Activated naive CD8-positive, alpha-beta T cell treated with anti-CD3 and anti-CD28 coated beads for 36 hours (primary cell): ENCODE measurements around the gene MAST1. TPM values are rescaled to one million over a fixed set of nuclear protein-coding genes. Genes with fewer than 3 reads are reported as not detected.
"Not testable (repeated sequence)": the region's sequence is repeated elsewhere in the genome, so short reads cannot be mapped to it uniquely, and the experiment has no call there.

ENCODE experiments used
- DNase-seq: peaks from one replicate; pipeline ENCODE4 v3.0.0; 2021
- H3K27ac Mint-ChIP-seq: one replicate; pipeline ENCODE4 v1.8.0; 2022; ENCODE audit warnings: mild to moderate bottlenecking, moderate library complexity, mixed read lengths
- H3K27me3 Mint-ChIP-seq: one replicate; pipeline ENCODE4 v1.8.0; 2022; ENCODE audit warnings: mild to moderate bottlenecking, mixed read lengths
- H3K36me3 Mint-ChIP-seq: one replicate; pipeline ENCODE4 v1.8.0; 2021; ENCODE audit warnings: mild to moderate bottlenecking, mixed read lengths
- H3K4me1 Mint-ChIP-seq: one replicate; pipeline ENCODE4 v1.8.0; 2021; ENCODE audit warnings: mixed read lengths
- H3K4me3 Mint-ChIP-seq: one replicate; pipeline ENCODE4 v1.8.0; 2022; ENCODE audit warnings: mild to moderate bottlenecking, moderate library complexity, mixed read lengths
- H3K9me3 Mint-ChIP-seq: one replicate; pipeline ENCODE4 v1.8.0; 2022; ENCODE audit warnings: mixed read lengths
- total RNA-seq, 2 experiments: library from RNA; stranded (reverse); gene quantifications; one replicate each; pipeline ENCODE4 v1.2.3, GENCODE V29; 2021

The MAST1 gene
- total RNA-seq, 2 experiments from 2014 or later: 1.2 to 2.0 TPM

- DNase-seq: no peak
- no peaks in the 10 kb centered on the region for H3K9me3 Mint-ChIP-seq
- H3K27me3 Mint-ChIP-seq: peaks cover 83% of the 10 kb centered on the region
- peaks cover 20% of the 10 kb centered on the region for H3K4me1 Mint-ChIP-seq
- H3K27ac Mint-ChIP-seq: no peak overlapping the region
- no peaks in the 10 kb centered on the region for H3K36me3 Mint-ChIP-seq
- H3K4me3 Mint-ChIP-seq: no peak overlapping the region
Observed at GRCh38 chr19:12843328-12843727, 5.0 kb downstream of the MAST1 start.

- Mint-ChIP-seq H3K36me3 (no peaks in the 10 kb centered on the region), H3K27me3 (peaks cover 79% of the 10 kb centered on the region), H3K4me3 (no peak overlapping the region), H3K27ac (no peak overlapping the region), H3K9me3 (no peaks in the 10 kb centered on the region), H3K4me1 (peaks cover 18% of the 10 kb centered on the region)
- DNase-seq: no peak
Observed at GRCh38 chr19:12843999-12844732, 5.9 kb downstream of the MAST1 start.

DNA sequence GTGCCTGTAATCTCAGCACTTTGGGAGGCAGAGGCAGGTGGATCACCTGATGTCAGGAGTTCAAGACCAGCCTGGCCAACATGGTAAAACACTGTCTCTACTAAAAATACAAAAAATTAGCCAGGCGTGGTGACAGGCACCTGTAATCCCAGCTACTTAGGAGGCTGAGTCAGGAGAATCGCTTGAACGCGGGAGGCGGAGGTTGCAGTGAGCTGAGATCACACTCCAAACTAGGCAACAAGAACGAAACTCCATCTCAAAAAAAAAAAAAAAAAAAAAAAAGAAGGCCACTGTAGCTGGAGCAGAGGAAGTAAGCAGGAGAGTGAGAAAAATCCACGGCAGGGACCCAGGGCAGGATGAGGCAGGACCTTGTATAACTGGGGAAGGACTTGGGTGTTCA is 8.3 kb downstream of the MAST1 start:
- H3K27ac Mint-ChIP-seq, H3K9me3 Mint-ChIP-seq, H3K4me3 Mint-ChIP-seq, H3K4me1 Mint-ChIP-seq, H3K36me3 Mint-ChIP-seq, DNase-seq: not testable (repeated sequence)
- H3K27me3 Mint-ChIP-seq: peaks cover 54% of the 10 kb centered on the region

- no peak overlapping the region for H3K27ac Mint-ChIP-seq
- peak; percentile 90 for DNase-seq
Observed at GRCh38 chr19:12847159-12848139, 9.1 kb downstream of the MAST1 start.

GRCh38 chr19:12856653-12857052 is 18.3 kb downstream of the MAST1 start:
- Mint-ChIP-seq H3K27ac (no peak overlapping the region), H3K4me3 (no peak overlapping the region), H3K9me3 (no peaks in the 10 kb centered on the region), H3K4me1 (no peaks in the 10 kb centered on the region), H3K27me3 (no peaks in the 10 kb centered on the region), H3K36me3 (no peaks in the 10 kb centered on the region)
- DNase-seq: no peak

More at GRCh38 chr19:12847159-12848139, 9.1 kb downstream of the MAST1 start:
- Mint-ChIP-seq H3K9me3 (no peaks in the 10 kb centered on the region), H3K27me3 (peaks cover 48% of the 10 kb centered on the region), H3K4me1 (peaks cover 7% of the 10 kb centered on the region), H3K4me3 (peak overlapping the region; percentile 68), H3K36me3 (no peaks in the 10 kb centered on the region)

DNA sequence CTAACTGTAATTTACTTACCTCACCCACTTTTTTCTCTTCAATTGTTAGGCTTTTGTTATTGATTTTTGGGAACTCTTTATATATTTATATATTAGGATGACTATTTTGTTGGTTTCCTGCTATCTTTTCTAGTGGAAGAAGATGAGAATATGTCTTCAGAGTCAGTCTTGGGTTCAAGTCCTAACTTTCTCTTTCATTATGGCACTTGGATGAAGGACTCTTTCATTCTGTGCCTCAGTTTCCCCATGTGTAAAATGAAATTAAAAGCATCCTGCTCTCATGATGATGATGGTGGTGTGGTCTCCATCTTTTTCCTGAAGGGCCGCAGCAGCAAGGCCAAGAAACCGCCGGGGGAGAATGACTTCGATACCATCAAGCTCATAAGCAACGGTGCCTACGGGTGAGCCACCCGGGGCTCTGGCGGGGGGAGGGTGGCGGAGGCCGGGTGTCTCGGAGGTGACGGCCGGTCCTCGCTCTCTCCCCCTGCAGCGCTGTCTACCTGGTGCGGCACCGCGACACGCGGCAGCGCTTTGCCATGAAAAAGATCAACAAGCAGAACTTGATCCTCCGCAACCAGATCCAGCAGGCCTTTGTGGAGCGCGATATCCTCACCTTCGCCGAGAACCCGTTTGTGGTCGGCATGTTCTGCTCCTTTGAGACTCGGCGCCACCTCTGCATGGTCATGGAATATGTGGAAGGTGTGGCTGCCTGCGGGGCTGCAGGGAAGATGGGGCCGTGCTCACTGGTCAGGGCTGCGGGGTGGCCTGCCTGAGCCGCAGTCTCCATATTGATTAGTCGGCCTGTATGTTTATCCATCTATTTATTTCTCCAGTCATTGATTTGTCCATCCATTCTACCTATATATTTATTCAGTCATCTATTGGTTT is 20.0 kb downstream of the MAST1 start:
- Mint-ChIP-seq H3K9me3 (no peaks in the 10 kb centered on the region), H3K4me3 (no peak overlapping the region), H3K27ac (no peak overlapping the region), H3K36me3 (no peaks in the 10 kb centered on the region), H3K4me1 (no peaks in the 10 kb centered on the region), H3K27me3 (no peaks in the 10 kb centered on the region)
- DNase-seq: no peak

- H3K27ac Mint-ChIP-seq: no peak overlapping the region
- H3K27me3 Mint-ChIP-seq: no peaks in the 10 kb centered on the region
- H3K4me3 Mint-ChIP-seq: no peak overlapping the region
- DNase-seq: no peak
- H3K4me1 Mint-ChIP-seq: no peaks in the 10 kb centered on the region
- no peaks in the 10 kb centered on the region for H3K36me3 Mint-ChIP-seq
- no peaks in the 10 kb centered on the region for H3K9me3 Mint-ChIP-seq
Observed at GRCh38 chr19:12859546-12859945, 21.2 kb downstream of the MAST1 start.

DNA sequence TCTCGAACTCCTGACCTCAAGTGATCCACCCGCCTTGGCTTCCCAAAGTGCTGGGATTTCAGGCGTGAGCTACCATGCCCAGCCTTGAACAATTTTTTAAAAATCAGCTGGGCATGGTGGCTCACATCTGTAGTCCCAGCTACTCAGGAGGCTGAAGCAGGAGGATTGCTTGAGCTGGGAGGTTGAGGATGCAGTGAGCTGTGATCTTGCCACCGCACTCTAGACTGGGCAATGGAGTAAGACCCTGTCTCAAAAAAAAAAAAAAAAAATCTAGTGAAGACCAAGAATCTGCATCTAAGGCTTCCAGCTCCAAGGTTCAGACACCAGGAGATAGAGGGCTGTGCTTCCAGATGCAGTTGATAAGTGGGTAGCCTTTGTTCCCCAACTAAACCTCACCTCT is 25.8 kb downstream of the MAST1 start:
- Mint-ChIP-seq H3K4me1 (peaks cover 4% of the 10 kb centered on the region), H3K4me3 (no peak overlapping the region), H3K36me3 (no peaks in the 10 kb centered on the region), H3K27ac (no peak overlapping the region), H3K9me3 (no peaks in the 10 kb centered on the region), H3K27me3 (no peaks in the 10 kb centered on the region)
- no peak for DNase-seq

GRCh38 chr19:12864721-12865715 is 26.7 kb downstream of the MAST1 start:
- no peaks in the 10 kb centered on the region for H3K36me3 Mint-ChIP-seq
- DNase-seq: no peak
- peaks cover 4% of the 10 kb centered on the region for H3K4me1 Mint-ChIP-seq
- H3K9me3 Mint-ChIP-seq: no peaks in the 10 kb centered on the region
- H3K27me3 Mint-ChIP-seq: no peaks in the 10 kb centered on the region
- H3K27ac Mint-ChIP-seq: no peak overlapping the region
- no peak overlapping the region for H3K4me3 Mint-ChIP-seq

GRCh38 chr19:12865746-12866415 is 27.6 kb downstream of the MAST1 start:
- no peaks in the 10 kb centered on the region for H3K36me3 Mint-ChIP-seq
- no peaks in the 10 kb centered on the region for H3K27me3 Mint-ChIP-seq
- H3K9me3 Mint-ChIP-seq: no peaks in the 10 kb centered on the region
- peak overlapping the region; percentile 18 for H3K4me3 Mint-ChIP-seq
- no peak for DNase-seq
- H3K4me1 Mint-ChIP-seq: peaks cover 4% of the 10 kb centered on the region
- no peak overlapping the region for H3K27ac Mint-ChIP-seq

DNA sequence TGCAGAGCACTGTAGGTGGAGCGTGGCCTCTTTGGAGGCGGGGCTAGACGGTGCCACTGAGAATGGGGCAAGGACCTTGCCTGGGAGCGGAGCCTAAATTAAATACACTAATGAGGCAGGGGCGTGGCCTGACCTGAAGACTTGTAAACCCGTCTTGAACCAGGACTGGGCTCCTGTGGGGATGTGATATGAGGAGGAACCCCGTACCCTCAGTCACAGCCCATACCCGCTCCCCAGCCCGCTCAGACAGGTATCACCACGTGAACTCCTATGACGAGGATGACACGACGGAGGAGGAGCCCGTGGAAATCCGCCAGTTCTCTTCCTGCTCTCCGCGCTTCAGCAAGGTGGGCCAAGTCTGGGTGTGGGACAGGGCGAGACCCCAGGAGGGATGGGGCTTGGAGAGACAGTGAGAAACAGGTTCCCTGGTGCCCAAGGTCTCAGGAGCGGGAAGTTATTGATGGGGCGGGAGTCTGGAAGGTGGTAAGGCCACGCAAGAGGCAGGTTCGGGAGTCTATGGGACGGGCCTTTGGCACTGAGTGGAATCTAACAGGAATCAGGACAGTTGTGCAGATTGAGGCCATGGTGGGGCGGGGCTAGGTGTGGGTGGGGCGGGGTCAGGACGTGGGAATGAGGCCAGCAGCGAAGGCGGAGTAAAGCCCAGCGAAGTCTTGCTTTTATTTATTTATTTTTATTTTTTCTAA is 28.3 kb downstream of the MAST1 start:
- H3K27ac Mint-ChIP-seq: no peak overlapping the region
- no peak for DNase-seq
- H3K27me3 Mint-ChIP-seq: no peaks in the 10 kb centered on the region
- H3K9me3 Mint-ChIP-seq: no peaks in the 10 kb centered on the region
- peak overlapping the region; percentile 18 for H3K4me3 Mint-ChIP-seq
- peaks cover 4% of the 10 kb centered on the region for H3K4me1 Mint-ChIP-seq
- no peaks in the 10 kb centered on the region for H3K36me3 Mint-ChIP-seq

DNA sequence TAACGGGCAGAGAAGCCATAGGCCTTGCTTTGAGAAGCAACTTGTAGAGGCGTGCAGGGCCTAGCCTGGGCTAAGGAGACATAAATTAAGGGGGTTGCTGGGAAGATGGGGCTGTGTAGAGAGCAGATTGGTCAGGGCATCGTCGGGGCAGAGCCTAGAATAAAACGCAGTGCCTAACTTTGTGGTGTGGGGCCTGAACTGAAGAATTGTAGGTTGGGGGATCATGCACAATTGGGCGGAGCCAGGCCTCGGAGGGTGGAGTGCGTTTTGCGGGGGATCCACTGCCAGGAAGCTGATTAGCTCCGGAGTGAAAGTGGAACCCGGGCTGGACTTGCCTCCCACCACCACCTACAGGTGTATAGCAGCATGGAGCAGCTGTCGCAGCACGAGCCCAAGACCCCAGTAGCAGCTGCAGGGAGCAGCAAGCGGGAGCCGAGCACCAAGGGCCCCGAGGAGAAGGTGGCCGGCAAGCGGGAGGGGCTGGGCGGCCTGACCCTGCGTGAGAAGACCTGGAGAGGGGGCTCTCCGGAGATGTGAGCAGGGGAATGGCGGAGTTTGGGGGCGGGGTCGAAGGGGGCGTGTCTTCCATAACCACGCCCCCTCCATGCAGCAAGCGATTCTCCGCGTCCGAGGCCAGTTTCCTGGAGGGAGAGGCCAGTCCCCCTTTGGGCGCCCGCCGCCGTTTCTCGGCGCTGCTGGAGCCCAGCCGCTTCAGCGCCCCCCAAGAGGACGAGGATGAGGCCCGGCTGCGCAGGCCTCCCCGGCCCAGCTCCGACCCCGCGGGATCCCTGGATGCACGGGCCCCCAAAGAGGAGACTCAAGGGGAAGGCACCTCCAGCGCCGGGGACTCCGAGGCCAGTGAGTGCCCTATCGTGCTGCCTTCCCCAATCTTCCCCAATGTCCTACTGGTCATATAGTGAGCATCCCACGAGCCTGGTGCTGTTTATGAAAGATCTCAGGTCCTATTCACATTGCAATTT is 29.1 kb downstream of the MAST1 start:
- Mint-ChIP-seq H3K27me3 (no peaks in the 10 kb centered on the region), H3K9me3 (peaks cover 3% of the 10 kb centered on the region), H3K4me1 (peaks cover 4% of the 10 kb centered on the region), H3K36me3 (peaks cover 8% of the 10 kb centered on the region), H3K4me3 (peak overlapping the region; percentile 78), H3K27ac (peak overlapping the region; percentile 65)
- peak; percentile 79 for DNase-seq
